DOHH2 (cell line): ENCODE results near the gene DSP.

ENCODE experiments used
- H3F3A ChIP-seq: fragments of 200-600 bp; sonication (generic), shearing (Covaris generic); 2 replicates; pipeline ENCODE4 v1.6.0; 2016; ENCODE audit warnings: antibody characterized with exemption, mild to moderate bottlenecking; ENCODE audit not compliant: control insufficient read depth, insufficient read depth
- H3K27ac ChIP-seq: fragments of 200-600 bp; sonication (generic); 2 replicates; pipeline ENCODE4 v1.5.1; 2014; ENCODE audit warnings: low read depth, mild to moderate bottlenecking, low read length, moderate library complexity
- H3K27me3 ChIP-seq: fragments of 200-600 bp; sonication (generic); 2 replicates; pipeline ENCODE4 v1.6.1; 2014; ENCODE audit warnings: mild to moderate bottlenecking, low read length, mixed read lengths; ENCODE audit not compliant: control insufficient read depth
- H3K36me3 ChIP-seq: fragments of 200-600 bp; sonication (generic); 2 replicates; pipeline ENCODE4 v1.6.1; 2014; ENCODE audit warnings: mild to moderate bottlenecking, low read length, moderate library complexity, mixed read lengths; ENCODE audit not compliant: control insufficient read depth
- H3K4me1 ChIP-seq: fragments of 200-600 bp; sonication (generic); 2 replicates; pipeline ENCODE4 v1.6.1; 2014; ENCODE audit warnings: mild to moderate bottlenecking, low read length, mixed read lengths; ENCODE audit not compliant: control insufficient read depth
- H3K4me2 ChIP-seq: fragments of 200-600 bp; sonication (generic); 2 replicates; pipeline ENCODE4 v1.6.0; 2014; ENCODE audit warnings: mild to moderate bottlenecking, low read length, moderate library complexity
- H3K4me3 ChIP-seq: fragments of 200-600 bp; sonication (generic); 2 replicates; pipeline ENCODE4 v1.5.1; 2014; ENCODE audit warnings: mild to moderate bottlenecking, low read length, mixed read lengths
- H3K79me2 ChIP-seq: fragments of 200-600 bp; sonication (generic); 2 replicates; pipeline ENCODE4 v1.6.1; 2014; ENCODE audit warnings: mild to moderate bottlenecking, low read length, mixed read lengths; ENCODE audit not compliant: control insufficient read depth
- H3K9me2 ChIP-seq: fragments of 200-600 bp; sonication (generic); replicated peaks from 2 replicates; pipeline ENCODE4 v1.6.1; 2014; ENCODE audit warnings: mild to moderate bottlenecking, low read length, mixed read lengths; ENCODE audit not compliant: control insufficient read depth
- H3K9me3 ChIP-seq: fragments of 200-600 bp; sonication (generic); 2 replicates; pipeline ENCODE4 v1.6.1; 2014; ENCODE audit warnings: antibody characterized with exemption, low read length, mixed read lengths; ENCODE audit not compliant: control insufficient read depth, insufficient read depth
- H4K20me1 ChIP-seq: fragments of 200-600 bp; sonication (generic); 2 replicates; pipeline ENCODE4 v1.6.0; 2014; ENCODE audit warnings: low read depth, mild to moderate bottlenecking, antibody characterized with exemption, low read length, moderate library complexity; ENCODE audit not compliant: control insufficient read depth, insufficient read depth
- CTCF ChIP-seq: fragments of 200-600 bp; sonication (generic); IDR thresholded peaks from one replicate; pipeline ENCODE4 v1.5.1; 2014; ENCODE audit warnings: antibody characterized with exemption, mild to moderate bottlenecking, low read depth, low read length; ENCODE audit not compliant: poor library complexity, severe bottlenecking
- EZH2phosphoT487 ChIP-seq: fragments of 200-600 bp; sonication (generic); IDR thresholded peaks from 2 replicates; pipeline ENCODE4 v1.6.1; 2017; ENCODE audit warnings: borderline replicate concordance, mild to moderate bottlenecking, antibody characterized with exemption, low read length, moderate library complexity, mixed read lengths

Gene DSP

GRCh38 chr6:7636151-7636550, 94.7 kb downstream of the DSP start:
- TF ChIP-seq EZH2phosphoT487: no peak
- TF ChIP-seq CTCF: no peak
- Histone ChIP-seq H3K4me3 (no peak overlapping the region), H3K9me2 (no peaks in the 10 kb centered on the region), H4K20me1 (no peaks in the 10 kb centered on the region), H3K36me3 (no peaks in the 10 kb centered on the region), H3K4me1 (no peaks in the 10 kb centered on the region), H3K4me2 (no peak overlapping the region), H3K9me3 (no peaks in the 10 kb centered on the region), H3K27me3 (no peaks in the 10 kb centered on the region), H3K79me2 (no peaks in the 10 kb centered on the region), H3K27ac (no peak overlapping the region), H3F3A (no peaks in the 10 kb centered on the region)
